Adrenal gland (tissue), 12 donors: ENCODE results near the gene FHOD3. TPM values are rescaled to one million over a fixed set of nuclear protein-coding genes. Genes with fewer than 3 reads are reported as not detected.

ENCODE experiments used
- DNase-seq, 7 donors: peaks; one replicate each; pipeline ENCODE4 v3.0.0-alpha.2; 2019 to 2020
- H3K27ac ChIP-seq, 5 donors: fragments of 200-600 bp; sonication (generic) in 4 of 5; 1 replicate in 3 of 5; 2 replicates in 2 of 5; pipeline versions ENCODE4 v1.5.1 to v1.8.0; 2016 to 2020; ENCODE audit warnings: mild to moderate bottlenecking in 1 of 5
- H3K27me3 ChIP-seq: fragments of 200-600 bp; 2 replicates; pipeline ENCODE4 v1.8.0; 2021
- H3K36me3 ChIP-seq, 2 donors: fragments of 200-600 bp; replicated peaks in 1 of 2; 1 replicate in 1 of 2; 2 replicates in 1 of 2; pipeline versions ENCODE4 v1.5.1 to v1.8.0; 2018 to 2022
- H3K4me1 ChIP-seq, 2 donors: fragments of 200-600 bp; replicated peaks in 1 of 2; 1 replicate in 1 of 2; 2 replicates in 1 of 2; pipeline versions ENCODE4 v1.5.1 to v1.8.0; 2018 to 2021
- H3K4me3 ChIP-seq, 4 donors: fragments of 200-600 bp; sonication (generic) in 3 of 4; one replicate each; pipeline ENCODE4 v1.5.1; 2016 to 2018
- H3K9me3 ChIP-seq, 3 donors: fragments of 200-600 bp; sonication (generic) in 1 of 3; replicated peaks in 1 of 3; 1 replicate in 2 of 3; 2 replicates in 1 of 3; pipeline versions ENCODE4 v1.5.1 to v1.8.0; 2016 to 2021
- POLR2A ChIP-seq, 2 donors: fragments of 450-650 bp; IDR thresholded peaks; one replicate each; pipeline ENCODE4 v1.6.1; 2017; ENCODE audit warnings: antibody characterized with exemption in 2 of 2, mild to moderate bottlenecking in 2 of 2, moderate library complexity in 1 of 2
- WGBS, 4 donors: extraction: QIAGEN DNeasy Blood & Tissue Kit in 2 of 4; methylation state at CpG; one replicate each; pipeline versions ENCODE4 v1.1.5 to v1.1.7; 2013 to 2017; 5-methylcytosine and 5-hydroxymethylcytosine counted together
- intact Hi-C, 2 donors: fragments of 100-400 bp; cut with DNase I; formaldehyde crosslinking; loops; one replicate each; pipeline versions ENCODE4 v1.14.1 to v1.15.0; 2022 to 2023
- polyA plus RNA-seq, 3 donors: library from polyadenylated mRNA; stranded (reverse); fragments of 200-250 nt in 2 of 3; fragments of 350-450 nt in 1 of 3; fragmentation: Illumina TruSeq in 1 of 3; extraction: RNeasy Lipid Tissue Mini Kit (QIAGEN cat#74804) in 1 of 3; gene quantifications; one replicate each; pipeline ENCODE4 v1.2.3, GENCODE V29; 2013 to 2014
- total RNA-seq, 9 donors: library from RNA; depleted of rRNA in 4 of 9; stranded (reverse); fragments of >200 nt in 4 of 9; fragments of 120-200 nt in 1 of 9; fragmentation: NEBNext Ultra II Directional in 1 of 9; extraction: Animal tissue kit (Norgen Biotek cat#: 25700) in 1 of 9; gene quantifications; one replicate each; pipeline versions ENCODE4 v1.1.0 to v1.2.4, GENCODE V29; 2013 to 2023
- TF ChIP-seq, protein P1 (sequence below), 6 experiments: fragments of 450-650 bp in 4 of 6; fragments of 200-600 bp in 2 of 6; sonication (generic) in 1 of 6; IDR thresholded peaks; 1 replicate in 5 of 6; 2 replicates in 1 of 6; pipeline versions ENCODE4 v1.5.1 to v1.8.0; 2016 to 2021; ENCODE audit warnings: antibody characterized with exemption in 6 of 6, mild to moderate bottlenecking in 2 of 6, moderate library complexity in 1 of 6
- donor health status: healthy with polysubstance abuse.
- donor health status: Bipolar disorder and iron deficiency.
- donor health status: DM: yes; HTN: yes; CAD: no.
- donor health status: DM: no; HTN: no; CAD: no.
- donor health status: DM: no; HTN: no; CAD: no.
- donor health status: DM: yes; HTN: yes; CAD: no.

FHOD3 gene
- total and polyA plus RNA-seq, 12 donors: 17.5 to 87.9 (median 48.5) TPM

GRCh38 chr18:36509646-36510197, 212.2 kb downstream of the FHOD3 start:
- 80 to 88% (median 85%) methylated on average over 9 of the region's 9 CpGs for WGBS, 4 donors
- H3K36me3 ChIP-seq: no peaks in the 10 kb centered on the region
- H3K4me3 ChIP-seq: no peak overlapping the region
- no peaks in the 10 kb centered on the region for H3K27me3 ChIP-seq
- no peak overlapping the region for H3K27ac ChIP-seq
- TF ChIP-seq, protein P1, sequence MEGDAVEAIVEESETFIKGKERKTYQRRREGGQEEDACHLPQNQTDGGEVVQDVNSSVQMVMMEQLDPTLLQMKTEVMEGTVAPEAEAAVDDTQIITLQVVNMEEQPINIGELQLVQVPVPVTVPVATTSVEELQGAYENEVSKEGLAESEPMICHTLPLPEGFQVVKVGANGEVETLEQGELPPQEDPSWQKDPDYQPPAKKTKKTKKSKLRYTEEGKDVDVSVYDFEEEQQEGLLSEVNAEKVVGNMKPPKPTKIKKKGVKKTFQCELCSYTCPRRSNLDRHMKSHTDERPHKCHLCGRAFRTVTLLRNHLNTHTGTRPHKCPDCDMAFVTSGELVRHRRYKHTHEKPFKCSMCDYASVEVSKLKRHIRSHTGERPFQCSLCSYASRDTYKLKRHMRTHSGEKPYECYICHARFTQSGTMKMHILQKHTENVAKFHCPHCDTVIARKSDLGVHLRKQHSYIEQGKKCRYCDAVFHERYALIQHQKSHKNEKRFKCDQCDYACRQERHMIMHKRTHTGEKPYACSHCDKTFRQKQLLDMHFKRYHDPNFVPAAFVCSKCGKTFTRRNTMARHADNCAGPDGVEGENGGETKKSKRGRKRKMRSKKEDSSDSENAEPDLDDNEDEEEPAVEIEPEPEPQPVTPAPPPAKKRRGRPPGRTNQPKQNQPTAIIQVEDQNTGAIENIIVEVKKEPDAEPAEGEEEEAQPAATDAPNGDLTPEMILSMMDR (IDR thresholded peaks at IDR 0.05): no peak
- no peak for TF ChIP-seq POLR2A (IDR thresholded peaks at IDR 0.05)
- H3K9me3 ChIP-seq: no peaks in the 10 kb centered on the region
- intact Hi-C loops: no loop called here
- no peak for DNase-seq
- H3K4me1 ChIP-seq: no peaks in the 10 kb centered on the region

DNA sequence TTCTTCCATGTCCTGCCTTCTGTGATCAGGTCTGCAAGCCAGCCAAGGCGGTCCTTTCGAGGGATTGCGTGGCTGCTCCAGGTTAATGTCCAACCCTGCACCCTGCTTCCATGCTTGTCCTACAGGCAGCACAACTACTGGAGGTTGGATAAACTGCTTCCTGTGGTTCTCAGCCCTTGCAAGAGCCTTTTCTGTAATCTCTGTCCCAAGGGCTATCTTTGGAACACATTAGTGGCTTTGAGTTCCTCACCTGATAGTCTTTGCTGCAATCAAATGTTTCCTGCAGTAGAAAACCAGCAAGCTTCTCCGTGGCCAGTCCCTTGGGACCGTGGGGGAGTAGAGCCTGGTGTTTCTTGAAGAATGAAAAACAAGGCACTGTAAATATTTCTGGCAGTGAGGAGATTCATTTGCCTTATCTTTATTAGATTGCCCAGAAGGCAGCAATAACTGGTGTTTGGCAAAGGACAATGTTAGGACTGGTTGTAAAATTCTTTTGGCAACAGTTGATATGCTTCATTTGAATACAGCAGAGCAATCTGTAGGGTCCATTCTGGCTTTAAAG, 214.4 kb downstream of the FHOD3 start:
- 33 to 87% (median 79%) methylated on average over 2 to 5 of the region's 5 CpGs for WGBS, 4 donors

GRCh38 chr18:36513556-36513955, 216.0 kb downstream of the FHOD3 start:
- WGBS, 4 donors: 59 to 71% (median 68%) methylated on average over 5 of the region's 5 CpGs
- H3K36me3 ChIP-seq: no peaks in the 10 kb centered on the region
- no peaks in the 10 kb centered on the region for H3K4me1 ChIP-seq
- DNase-seq: no peak
- H3K27me3 ChIP-seq: no peaks in the 10 kb centered on the region
- H3K9me3 ChIP-seq: no peaks in the 10 kb centered on the region
- intact Hi-C loops: no loop called here
- no peak overlapping the region for H3K4me3 ChIP-seq
- H3K27ac ChIP-seq: no peak overlapping the region
- TF ChIP-seq, protein P1 (IDR thresholded peaks at IDR 0.05): no peak
- TF ChIP-seq POLR2A (IDR thresholded peaks at IDR 0.05): no peak

More for the DNA sequence above, 214.4 kb downstream of the FHOD3 start:
- H3K4me1 ChIP-seq: no peaks in the 10 kb centered on the region
- H3K36me3 ChIP-seq: no peaks in the 10 kb centered on the region
- no peak for DNase-seq
- H3K9me3 ChIP-seq: no peaks in the 10 kb centered on the region
- H3K27ac ChIP-seq: no peak overlapping the region
- no peak overlapping the region for H3K4me3 ChIP-seq
- no peak for TF ChIP-seq POLR2A (IDR thresholded peaks at IDR 0.05)
- TF ChIP-seq, protein P1 (IDR thresholded peaks at IDR 0.05): no peak
- no peaks in the 10 kb centered on the region for H3K27me3 ChIP-seq
- intact Hi-C loops: no loop called here

GRCh38 chr18:36514778-36515177, 217.3 kb downstream of the FHOD3 start:
- Histone ChIP-seq H3K36me3 (no peaks in the 10 kb centered on the region), H3K27ac (no peak overlapping the region), H3K27me3 (no peaks in the 10 kb centered on the region), H3K9me3 (no peaks in the 10 kb centered on the region), H3K4me1 (no peaks in the 10 kb centered on the region), H3K4me3 (no peak overlapping the region)
- intact Hi-C loops: no loop called here
- no peak for DNase-seq
- TF ChIP-seq, protein P1 (IDR thresholded peaks at IDR 0.05): no peak
- TF ChIP-seq POLR2A (IDR thresholded peaks at IDR 0.05): no peak
- 90 to 95% (median 92%) methylated on average over 5 to 6 of the region's 6 CpGs for WGBS, 4 donors
